Measurements from ENCODE around the gene SPAG16.

DNA sequence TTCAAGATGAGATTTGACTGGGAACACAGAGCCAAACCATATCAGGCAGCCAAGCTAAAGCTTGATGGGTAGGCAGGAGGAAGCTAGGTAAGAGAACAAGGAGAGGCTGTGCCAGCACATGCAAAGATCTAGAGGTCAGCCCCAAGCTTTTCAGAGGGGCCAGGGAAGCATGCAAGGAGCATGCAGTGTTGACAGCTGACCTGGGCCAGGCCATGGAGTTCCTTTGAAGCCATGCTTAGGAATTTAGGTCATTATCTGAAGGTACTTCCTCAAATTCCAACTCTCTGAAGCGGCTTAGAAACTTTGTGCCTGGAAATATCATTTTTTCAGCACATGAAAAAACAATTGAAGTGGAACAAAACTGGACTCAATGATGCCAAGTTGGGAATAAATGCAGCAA is 130.8 kb downstream of the SPAG16 start:
- TF ChIP-seq CTCF (IDR thresholded peaks at IDR 0.05; ENCODE audit: low read length) = no peak
- no peak for TF ChIP-seq EZH2 (IDR thresholded peaks at IDR 0.05; ENCODE audit: borderline replicate concordance, low read length)

Measured in OCI-LY1 (cell line).